Body of pancreas (tissue), 4 donors: ENCODE measurements around the gene DDHD1. TPM values are rescaled to one million over a fixed set of nuclear protein-coding genes. Genes with fewer than 3 reads are reported as not detected.

Source experiments
- ATAC-seq: fragments of 150-250 bp; one replicate; pipeline ENCODE4 v1.9.1; 2016
- DNase-seq, 4 donors: peaks; one replicate each; pipeline ENCODE4 v3.0.0-alpha.2; 2019
- H3K27ac ChIP-seq, 4 donors: fragments of 200-600 bp; sonication (generic); 1 replicate in 3 of 4; 2 replicates in 1 of 4; pipeline versions ENCODE4 v1.5.1 to v1.6.1; 2016 to 2019; ENCODE audit warnings: mild to moderate bottlenecking in 1 of 4, mixed read lengths in 1 of 4, moderate library complexity in 1 of 4
- H3K27me3 ChIP-seq, 2 donors: fragments of 200-600 bp; sonication (generic); one replicate each; pipeline ENCODE4 v1.6.0; 2016; ENCODE audit warnings: mild to moderate bottlenecking in 1 of 2
- H3K36me3 ChIP-seq, 2 donors: fragments of 200-600 bp; sonication (generic); replicated peaks in 1 of 2; 2 replicates each; pipeline ENCODE4 v1.5.1; 2016; ENCODE audit warnings: low read depth in 2 of 2; ENCODE audit not compliant: insufficient read depth in 1 of 2
- H3K4me1 ChIP-seq: fragments of 200-600 bp; sonication (generic); one replicate; pipeline ENCODE4 v1.6.0; 2016
- H3K4me3 ChIP-seq, 2 donors: fragments of 200-600 bp; sonication (generic); 1 replicate in 1 of 2; 2 replicates in 1 of 2; pipeline ENCODE4 v1.5.1; 2016 to 2019
- H3K9me3 ChIP-seq, 3 donors: fragments of 200-600 bp; sonication (generic); 1 replicate in 2 of 3; 2 replicates in 1 of 3; pipeline ENCODE4 v1.5.1; 2016
- CTCF ChIP-seq, 7 experiments: fragments of 450-650 bp in 4 of 7; fragments of 200-600 bp in 3 of 7; sonication (generic) in 3 of 7; IDR thresholded peaks; one replicate each; pipeline ENCODE4 v1.5.1; 2016 to 2019; ENCODE audit warnings: antibody characterized with exemption in 7 of 7
- POLR2A ChIP-seq, 3 donors: fragments of 450-650 bp; IDR thresholded peaks; one replicate each; pipeline ENCODE4 v1.6.1; 2016; ENCODE audit warnings: antibody characterized with exemption in 3 of 3, mild to moderate bottlenecking in 2 of 3
- WGBS, 2 donors: methylation state at CpG; one replicate each; pipeline ENCODE4 v1.1.5; 2017; 5-methylcytosine and 5-hydroxymethylcytosine counted together
- intact Hi-C: fragments of 100-400 bp; cut with DNase I; formaldehyde crosslinking; loops from one replicate; pipeline ENCODE4 v1.15.1; 2023
- total RNA-seq, 2 donors: library from RNA; depleted of rRNA; stranded (reverse); fragments of >200 nt; gene quantifications; one replicate each; pipeline ENCODE4 v1.1.0, GENCODE V29; 2016

The DDHD1 gene
- total RNA-seq, 2 donors from 2014 or later: 7.6 to 22.6 TPM

DNA sequence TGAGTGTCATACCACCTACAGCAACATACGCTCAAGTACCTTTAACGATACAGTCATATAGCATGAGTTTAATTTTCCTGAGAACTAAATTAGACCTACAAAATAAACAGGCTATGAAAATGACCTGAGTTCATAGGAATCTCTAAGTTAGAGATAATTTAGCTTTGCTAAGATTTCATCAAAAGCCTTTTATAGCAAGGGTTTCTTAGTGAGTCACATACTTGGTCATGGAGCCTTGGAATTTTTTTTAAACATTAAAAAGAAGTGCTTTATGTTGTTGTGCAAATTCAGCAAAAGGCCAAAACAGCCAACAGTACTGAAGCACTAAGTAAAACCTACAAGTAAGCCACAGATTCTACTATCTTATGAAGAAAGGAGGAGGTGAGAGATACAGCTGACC lies 108.6 kb downstream of the DDHD1 start:
- Histone ChIP-seq H3K36me3 (no peaks in the 10 kb centered on the region), H3K4me3 (no peak overlapping the region), H3K4me1 (no peaks in the 10 kb centered on the region), H3K27me3 (no peaks in the 10 kb centered on the region), H3K9me3 (no peaks in the 10 kb centered on the region), H3K27ac (no peak overlapping the region)
- ATAC-seq: no peak
- TF ChIP-seq CTCF (IDR thresholded peaks at IDR 0.05): no peak
- no peak for TF ChIP-seq POLR2A (IDR thresholded peaks at IDR 0.05)
- WGBS, 2 donors: 94 to 97% methylated on average over 2 of the region's 2 CpGs
- DNase-seq: no peak
- intact Hi-C loops: no loop called here

DNA sequence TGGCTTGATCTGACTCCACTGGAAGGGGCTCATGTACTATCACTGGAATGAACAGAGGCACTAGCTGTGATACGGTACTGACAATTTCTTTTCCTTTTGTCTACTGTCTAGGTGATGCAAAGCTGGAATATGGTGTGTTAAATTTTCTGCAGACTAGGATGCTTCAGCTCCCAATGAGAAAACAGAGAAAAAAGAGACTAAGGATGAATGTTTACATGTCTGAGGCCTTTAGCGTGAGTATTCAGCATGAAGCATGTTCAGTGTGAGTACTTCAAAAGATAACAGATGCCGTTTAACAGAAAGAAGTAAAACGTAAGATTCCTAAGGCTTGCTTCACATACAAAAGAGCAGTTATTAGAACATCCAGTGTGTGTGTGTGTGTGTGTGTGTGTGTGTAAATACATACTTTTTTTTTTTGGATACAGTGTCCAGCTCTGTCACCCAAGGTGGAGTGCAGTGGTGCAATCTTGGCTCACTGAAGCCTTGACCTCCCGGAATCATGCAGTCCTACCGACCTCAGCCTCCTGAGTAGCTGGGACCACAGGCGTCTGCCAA lies 110.0 kb downstream of the DDHD1 start:
- no peaks in the 10 kb centered on the region for H3K36me3 ChIP-seq
- no peak for TF ChIP-seq POLR2A (IDR thresholded peaks at IDR 0.05)
- TF ChIP-seq CTCF (IDR thresholded peaks at IDR 0.05): no peak
- DNase-seq: peak in 1 of 4 donors; percentile 2
- H3K9me3 ChIP-seq: no peaks in the 10 kb centered on the region
- intact Hi-C loops: no loop called here
- ATAC-seq: no peak
- peak overlapping the region in 1 of 4 donors; percentile 38 for H3K27ac ChIP-seq
- no peak overlapping the region for H3K4me3 ChIP-seq
- WGBS, 2 donors: 77 to 78% methylated on average over 7 of the region's 7 CpGs
- H3K27me3 ChIP-seq: no peaks in the 10 kb centered on the region
- H3K4me1 ChIP-seq: no peaks in the 10 kb centered on the region

DNA sequence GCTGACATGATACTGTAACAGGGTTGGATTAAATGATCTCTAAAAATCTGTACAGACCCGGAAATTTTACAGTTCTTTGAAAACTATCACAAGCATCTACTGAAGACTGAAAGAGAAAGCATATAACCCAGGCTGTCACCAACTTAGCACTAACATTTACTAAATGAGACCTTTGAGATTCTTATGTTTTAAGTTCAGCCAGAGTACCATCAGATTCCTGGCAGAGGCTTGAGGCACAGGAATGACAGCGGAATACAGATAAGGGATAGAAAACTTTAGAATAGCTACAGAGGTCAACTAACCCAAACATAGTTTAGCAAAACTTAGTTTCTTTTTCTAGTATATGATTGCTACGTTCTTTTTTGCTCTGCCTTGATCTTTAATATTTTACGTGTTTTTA lies 110.6 kb downstream of the DDHD1 start:
- intact Hi-C loops: no loop called here
- Histone ChIP-seq H3K4me1 (no peaks in the 10 kb centered on the region), H3K27ac (peak overlapping the region in 1 of 4 donors; percentile 38), H3K9me3 (no peaks in the 10 kb centered on the region), H3K36me3 (no peaks in the 10 kb centered on the region), H3K27me3 (no peaks in the 10 kb centered on the region), H3K4me3 (no peak overlapping the region)
- TF ChIP-seq CTCF (IDR thresholded peaks at IDR 0.05) (no peak), POLR2A (IDR thresholded peaks at IDR 0.05) (no peak)
- DNase-seq (no peak), ATAC-seq (no peak)
- 59 to 71% methylated on average over 4 of the region's 4 CpGs for WGBS, 2 donors

DNA sequence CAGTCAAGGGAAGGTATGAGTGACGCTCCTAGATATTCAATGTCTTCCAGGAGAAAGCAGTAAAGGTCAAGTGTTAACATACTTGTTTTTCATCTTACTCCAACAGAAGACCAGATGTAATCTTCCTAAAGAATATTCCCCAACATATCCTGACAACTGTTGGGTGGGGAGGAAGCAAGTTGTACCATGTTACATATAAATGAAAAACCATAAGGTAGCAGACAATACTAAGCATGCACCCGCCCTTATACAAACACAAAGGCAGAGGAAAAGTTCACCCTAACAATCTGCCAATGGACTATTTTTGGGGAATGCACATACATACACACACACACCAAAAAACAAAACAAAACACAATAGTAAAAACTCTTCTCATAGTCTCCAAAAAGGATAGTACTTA lies 112.1 kb downstream of the DDHD1 start:
- Histone ChIP-seq H3K27me3 (no peaks in the 10 kb centered on the region), H3K9me3 (no peaks in the 10 kb centered on the region), H3K4me3 (no peak overlapping the region), H3K4me1 (no peaks in the 10 kb centered on the region), H3K36me3 (no peaks in the 10 kb centered on the region), H3K27ac (no peak overlapping the region)
- WGBS, 2 donors: 97 to 100% methylated on average over 2 of the region's 2 CpGs
- no peak for ATAC-seq
- no peak for DNase-seq
- no peak for TF ChIP-seq POLR2A (IDR thresholded peaks at IDR 0.05)
- TF ChIP-seq CTCF (IDR thresholded peaks at IDR 0.05): no peak
- intact Hi-C loops: no loop called here

DNA sequence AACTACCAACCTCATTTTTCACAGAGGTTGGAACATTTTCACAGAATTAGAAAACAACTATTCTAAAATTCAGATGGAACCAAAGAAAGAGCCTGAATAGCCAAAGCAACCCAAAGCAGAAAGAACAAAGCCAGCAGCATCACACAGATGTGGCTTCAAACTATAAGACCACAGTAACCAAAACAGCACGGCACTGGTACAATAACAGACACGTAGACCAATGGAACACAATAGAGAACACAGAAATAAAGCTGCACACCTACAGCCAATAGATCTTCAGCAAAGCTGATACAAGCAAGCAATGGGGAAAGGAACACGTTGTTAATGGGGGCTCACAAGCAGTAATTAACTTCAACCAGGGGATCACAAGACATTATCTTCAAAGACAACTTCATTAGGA lies 114.5 kb downstream of the DDHD1 start:
- H3K9me3 ChIP-seq: no peaks in the 10 kb centered on the region
- no peak overlapping the region for H3K4me3 ChIP-seq
- H3K4me1 ChIP-seq: no peaks in the 10 kb centered on the region
- 94 to 96% methylated on average over 3 of the region's 3 CpGs for WGBS, 2 donors
- H3K36me3 ChIP-seq: no peaks in the 10 kb centered on the region
- DNase-seq (no peak), ATAC-seq (no peak)
- intact Hi-C loops: no loop called here
- H3K27ac ChIP-seq: no peak overlapping the region
- no peak for TF ChIP-seq CTCF (IDR thresholded peaks at IDR 0.05)
- no peak for TF ChIP-seq POLR2A (IDR thresholded peaks at IDR 0.05)
- no peaks in the 10 kb centered on the region for H3K27me3 ChIP-seq
